RKO (cell line): ENCODE results near the gene GPC5.
A peak's percentile ranks its signal among the peaks of the same experiment; 100 is the strongest.

Experiments
- DNase-seq: peaks from one replicate; pipeline ENCODE4 v3.0.0-alpha.2; 2016; ENCODE audit warnings: low spot score

Gene GPC5

DNA sequence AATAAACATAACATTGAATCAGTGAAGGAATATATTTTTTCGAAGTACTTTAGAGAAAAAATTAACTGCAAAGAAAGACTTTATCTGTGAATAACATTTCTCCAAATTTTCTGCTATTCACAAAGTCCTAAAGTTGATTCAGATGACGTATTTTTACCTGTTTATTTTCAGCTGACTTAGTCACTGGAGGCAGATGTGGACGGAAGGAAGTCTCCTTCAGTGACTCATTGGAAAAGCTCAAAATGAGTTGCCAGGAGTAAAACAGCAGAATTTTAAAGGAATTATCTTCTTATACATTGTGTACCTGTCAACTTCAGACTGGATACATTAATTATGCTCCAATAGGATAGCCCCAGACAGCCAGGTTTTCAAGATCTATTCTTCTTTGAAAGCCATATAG, 1148.8 kb downstream of the GPC5 start:
- peak; percentile 25 for DNase-seq

DNA sequence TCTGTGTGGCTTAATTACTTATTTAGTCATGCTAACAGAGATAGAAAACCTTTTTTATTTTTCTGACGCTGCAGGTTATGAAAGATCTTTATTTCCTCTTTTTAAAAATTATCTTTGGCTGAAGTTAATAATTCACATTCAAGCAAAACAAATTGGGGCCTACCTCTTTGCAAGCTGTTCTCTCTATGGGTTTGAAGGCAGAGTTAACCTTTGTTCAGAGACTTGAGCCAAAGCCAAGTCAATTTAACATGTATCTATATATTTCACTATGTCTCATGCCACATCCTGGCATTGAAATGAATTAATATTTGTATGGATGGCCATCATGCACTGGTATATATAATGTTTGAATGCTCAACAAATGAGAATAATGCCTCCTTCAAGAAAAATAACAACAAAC, 1150.9 kb downstream of the GPC5 start:
- no peak for DNase-seq

DNA sequence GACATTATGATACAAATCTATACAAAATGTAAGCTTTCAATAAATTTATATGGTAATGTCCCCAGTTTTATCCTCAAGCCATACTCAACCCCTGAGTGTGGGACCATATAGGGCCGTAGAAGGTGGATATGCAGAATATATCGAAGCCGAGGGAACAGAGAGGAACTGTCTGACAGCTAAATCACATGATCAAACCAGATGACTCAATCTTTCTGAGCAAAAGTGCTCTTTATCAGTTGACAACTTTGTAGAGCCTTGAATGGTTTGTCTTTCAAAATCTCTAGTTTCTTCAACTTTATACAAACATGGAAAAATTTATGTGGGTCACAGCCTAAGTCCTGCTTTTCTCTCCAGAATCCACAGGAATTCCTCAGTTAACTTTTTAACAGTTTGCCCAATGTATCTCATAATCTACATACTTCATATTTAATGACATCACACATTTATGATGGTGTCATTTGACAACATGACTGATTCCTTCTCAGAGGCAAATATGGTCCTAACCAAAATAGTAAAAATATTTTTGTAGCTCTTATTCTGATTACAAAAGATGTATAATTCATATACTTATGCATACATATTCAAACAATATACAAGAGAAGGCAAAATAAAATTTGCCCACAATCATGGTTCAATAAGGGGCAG, 1155.2 kb downstream of the GPC5 start:
- DNase-seq: no peak

DNA sequence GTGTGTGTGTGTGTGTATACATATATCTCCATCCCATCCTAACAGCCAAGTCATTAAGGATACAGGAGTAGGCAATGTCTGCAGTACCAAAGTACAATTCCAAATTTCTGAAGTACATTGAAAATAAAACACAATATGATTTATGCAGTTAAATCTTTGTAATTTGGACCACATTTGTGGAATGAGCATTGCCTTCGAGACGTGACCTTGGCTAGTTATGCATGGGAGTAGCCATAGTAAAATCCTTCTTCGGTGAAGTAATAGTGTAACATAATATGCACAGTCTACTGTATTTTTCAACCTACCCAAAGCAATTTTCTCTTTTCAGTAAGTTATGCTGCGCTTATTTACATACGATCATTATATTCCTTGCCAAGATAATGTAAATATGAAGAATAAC, 1162.5 kb downstream of the GPC5 start:
- DNase-seq: no peak

DNA sequence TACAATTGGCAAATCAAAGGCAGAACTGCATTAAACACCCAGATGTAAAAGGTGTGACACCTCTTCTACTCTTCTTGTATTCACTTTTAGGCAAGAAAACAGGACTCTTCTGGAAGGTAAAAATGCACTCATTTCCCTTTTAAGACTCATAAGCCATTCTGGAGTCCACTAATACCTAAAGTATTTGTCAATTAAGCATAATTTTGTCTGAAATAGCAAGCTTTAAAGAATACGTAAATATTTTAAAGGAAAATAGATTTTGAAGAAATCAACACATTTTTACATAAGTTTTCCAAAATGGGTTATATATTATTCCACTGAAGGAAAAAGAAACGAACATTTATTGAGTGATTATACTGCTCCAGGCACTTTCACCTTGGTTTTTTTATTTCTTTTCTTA, 1166.5 kb downstream of the GPC5 start:
- DNase-seq: no peak

DNA sequence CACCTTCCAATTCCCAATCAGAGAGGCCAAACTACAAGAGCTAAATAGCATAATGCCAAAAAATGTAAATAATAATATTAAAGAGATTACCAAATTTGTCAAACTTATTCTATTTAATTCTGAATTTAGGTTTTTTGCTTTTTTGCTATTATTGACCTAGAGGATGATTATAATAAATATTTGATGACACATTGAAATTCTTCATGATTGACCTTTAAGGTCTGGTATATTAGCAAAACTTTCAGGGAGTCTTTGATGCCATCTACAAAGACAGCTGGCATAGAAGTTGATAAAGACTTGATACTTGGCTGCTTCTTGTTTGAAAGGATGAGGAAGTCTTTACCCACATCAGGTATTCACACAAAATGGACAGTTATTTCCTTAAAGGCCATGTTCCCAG, 1168.3 kb downstream of the GPC5 start:
- no peak for DNase-seq

DNA sequence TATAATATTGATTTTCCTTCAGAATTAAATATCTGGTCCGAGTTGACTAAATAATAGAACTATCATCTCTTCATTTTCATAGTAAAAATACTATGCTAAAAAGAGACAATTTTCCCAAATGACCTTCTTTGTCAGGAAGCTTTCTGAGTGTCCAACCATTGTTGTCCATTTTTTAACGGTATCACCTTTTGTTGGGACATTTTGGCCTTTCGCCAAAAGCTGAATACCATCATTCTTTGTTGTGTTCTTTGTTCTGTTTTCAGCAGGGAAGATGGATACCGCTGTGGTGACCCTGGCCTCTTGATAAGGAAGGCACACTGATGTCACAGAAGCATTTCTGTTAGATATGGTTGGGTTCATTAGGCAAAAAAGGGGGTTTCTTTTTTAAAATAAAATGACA, 1173.8 kb downstream of the GPC5 start:
- DNase-seq: no peak

DNA sequence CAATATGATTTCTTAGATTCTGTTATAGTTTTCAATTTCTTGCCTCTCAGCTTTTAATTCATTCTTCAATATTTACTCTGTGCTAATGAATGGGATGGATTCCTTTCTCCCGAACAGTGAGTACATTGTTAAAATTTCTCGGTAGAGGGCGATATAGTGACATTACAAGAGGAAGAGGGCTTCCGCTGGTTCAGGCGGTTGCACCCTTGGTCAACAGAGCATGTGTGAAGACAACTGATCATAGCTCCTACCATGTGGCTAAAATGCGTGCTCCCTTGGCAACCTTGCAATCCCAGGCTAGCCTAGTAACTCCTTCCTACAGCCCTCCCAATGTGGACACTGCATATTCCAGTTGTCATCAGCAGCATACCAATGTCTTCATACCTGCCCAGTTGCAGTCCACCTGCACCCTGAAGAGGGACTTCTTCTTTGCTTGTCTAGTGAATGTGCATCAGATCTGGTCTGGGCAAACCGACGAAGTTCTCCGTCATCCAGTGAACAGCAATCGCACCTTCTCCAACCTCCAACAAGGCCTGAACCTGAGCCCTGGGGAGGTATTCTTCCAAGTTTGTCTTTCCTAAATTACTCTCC, 1175.1 kb downstream of the GPC5 start:
- no peak for DNase-seq

DNA sequence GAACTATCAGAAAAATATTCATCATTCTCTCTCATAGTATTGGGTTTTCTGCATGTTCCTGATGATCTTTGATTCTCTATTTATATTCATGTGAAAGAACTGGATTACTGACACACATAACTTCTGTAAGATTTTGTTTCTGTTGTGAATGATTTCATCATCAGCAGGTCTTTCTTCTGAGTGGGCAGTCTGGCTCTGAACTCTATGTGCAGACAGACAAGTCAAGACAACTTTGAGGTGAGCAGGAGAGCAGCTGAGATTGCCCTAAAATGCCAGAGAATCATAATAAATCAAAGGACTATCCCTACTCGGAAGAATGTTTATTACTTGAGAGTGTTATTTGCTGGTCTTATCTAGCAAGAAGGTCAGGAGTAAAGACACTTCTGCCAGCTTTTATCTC, 1176.1 kb downstream of the GPC5 start:
- DNase-seq: no peak

DNA sequence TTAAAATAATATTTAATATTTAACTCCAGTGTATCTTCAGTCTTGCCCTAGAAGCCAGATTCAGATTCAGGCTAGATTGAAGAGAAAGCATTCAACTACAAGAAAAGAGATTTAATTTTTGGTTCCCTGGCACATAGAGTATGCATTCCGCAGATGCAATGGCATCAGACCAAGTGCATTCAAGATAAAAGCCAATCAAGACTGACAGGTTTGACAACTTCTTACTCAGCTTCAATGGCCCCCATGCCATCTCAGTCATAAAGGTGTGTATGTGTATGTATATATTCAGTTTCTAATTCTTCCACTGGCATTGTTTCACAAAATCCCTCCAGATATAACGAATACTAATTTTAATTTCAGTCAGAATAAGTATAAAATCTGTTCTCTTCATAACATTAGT, 1177.4 kb downstream of the GPC5 start:
- no peak for DNase-seq

DNA sequence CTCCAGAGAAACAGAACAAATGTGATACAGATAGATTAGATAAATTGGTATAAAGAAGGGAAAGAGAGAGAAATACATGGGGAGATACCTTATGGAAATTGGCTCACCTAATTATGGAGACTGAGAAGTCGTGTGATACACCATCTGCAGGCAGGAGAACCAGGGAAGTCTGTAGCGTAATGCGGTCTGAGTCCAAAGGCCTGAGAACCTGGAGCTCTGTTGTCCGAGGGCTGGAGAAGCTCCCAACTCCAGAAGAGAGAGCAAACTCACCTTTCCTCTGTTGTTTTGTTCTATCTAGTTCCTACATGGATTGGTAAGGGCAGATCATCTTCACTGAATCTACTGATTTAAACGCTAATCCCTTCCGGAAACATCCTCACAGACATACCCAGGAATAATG, 1179.9 kb downstream of the GPC5 start:
- no peak for DNase-seq

DNA sequence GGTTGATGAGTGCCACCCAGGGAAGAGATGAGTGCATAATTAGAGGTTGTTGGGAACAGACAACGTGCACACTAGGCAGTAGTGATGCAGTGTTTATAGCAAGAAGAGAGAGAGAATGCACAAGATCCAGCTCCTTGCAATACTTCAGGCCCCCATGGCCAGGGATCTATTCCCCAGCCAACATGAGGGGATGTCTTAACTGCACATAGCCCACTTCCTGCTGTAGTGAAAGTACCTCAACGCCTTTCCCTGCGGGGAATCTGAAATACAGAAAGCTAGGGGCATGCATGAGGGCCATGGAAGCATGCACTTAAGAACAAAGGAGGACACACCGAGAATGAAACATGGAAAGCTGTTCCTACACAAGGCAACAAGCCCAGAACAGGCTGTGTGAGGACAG, 1191.5 kb downstream of the GPC5 start:
- DNase-seq: no peak

DNA sequence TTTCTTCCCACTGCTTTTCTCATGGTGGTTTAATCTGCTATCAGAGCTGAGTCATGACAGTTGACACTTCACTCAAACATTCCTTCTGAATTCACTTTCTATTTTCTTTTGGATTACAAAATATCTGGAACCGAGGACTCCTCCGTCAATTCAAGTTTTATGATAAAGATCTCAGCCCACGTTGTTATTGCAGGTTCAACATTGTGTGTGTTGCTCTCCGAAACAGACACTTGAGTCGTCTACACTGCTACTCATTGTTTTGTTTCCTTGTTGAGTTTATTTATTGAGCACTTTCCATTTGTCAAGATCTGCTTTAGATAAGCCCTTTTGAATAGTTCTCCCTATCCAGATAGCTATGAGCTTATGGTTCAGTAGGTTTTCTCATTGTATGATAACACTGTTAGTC, 1192.1 kb downstream of the GPC5 start:
- no peak for DNase-seq

DNA sequence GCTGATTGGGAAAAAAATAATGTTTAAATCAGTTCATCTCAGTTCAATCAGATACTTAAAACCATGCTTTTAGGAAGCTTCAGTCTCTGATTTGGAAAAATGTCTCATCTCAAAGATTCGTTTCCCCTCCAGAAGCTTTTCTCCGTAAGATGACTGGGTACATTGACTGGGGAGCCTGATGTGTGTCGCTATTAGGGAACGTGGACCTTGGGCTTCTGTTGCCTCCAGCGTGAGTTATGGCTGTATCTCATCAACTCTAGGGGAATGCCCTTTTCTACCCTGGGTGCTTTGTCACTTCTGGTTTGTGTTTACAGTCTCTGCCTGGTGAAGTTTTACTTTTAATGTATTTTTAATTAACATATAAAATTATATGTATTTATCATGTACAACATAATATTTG, 1192.7 kb downstream of the GPC5 start:
- no peak for DNase-seq

DNA sequence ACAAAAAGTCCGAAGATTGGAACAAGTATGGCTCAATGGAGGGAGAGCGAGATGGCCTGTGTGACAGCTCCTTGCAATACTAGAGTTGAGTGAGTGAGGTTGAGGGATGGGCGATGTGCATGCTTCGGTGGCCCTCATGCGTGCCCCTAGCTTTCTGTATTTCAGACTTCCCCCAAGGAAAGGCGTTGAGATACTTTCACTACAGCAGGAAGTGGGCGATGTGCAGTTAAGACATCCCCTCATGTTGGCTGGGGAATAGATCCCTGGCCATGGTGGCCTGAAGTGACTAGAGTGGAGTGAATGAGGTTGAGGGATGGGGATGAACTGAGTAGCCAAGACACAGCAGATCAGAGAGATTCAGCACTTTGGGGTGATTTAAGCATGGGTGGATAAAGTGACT, 1194.3 kb downstream of the GPC5 start:
- DNase-seq: no peak

DNA sequence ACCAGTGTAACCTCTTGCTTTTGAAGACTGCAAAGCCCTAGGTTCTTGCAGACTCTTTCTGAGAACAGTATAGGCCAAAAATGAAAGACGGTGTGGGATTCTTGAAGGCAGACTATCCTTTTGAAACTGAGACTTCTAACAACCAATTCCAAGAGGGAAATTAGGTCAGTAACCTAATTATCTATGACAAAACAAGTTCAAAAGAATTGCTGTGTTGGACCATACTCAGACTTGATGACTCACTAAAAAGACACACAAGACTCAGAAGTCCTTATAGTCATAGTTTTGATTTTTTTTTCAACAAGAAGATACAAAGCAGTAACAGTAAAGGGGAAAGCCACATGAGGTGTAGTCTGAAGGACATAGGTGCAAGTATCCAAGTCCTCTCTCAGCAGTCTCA, 1204.1 kb downstream of the GPC5 start:
- DNase-seq: peak; percentile 22

DNA sequence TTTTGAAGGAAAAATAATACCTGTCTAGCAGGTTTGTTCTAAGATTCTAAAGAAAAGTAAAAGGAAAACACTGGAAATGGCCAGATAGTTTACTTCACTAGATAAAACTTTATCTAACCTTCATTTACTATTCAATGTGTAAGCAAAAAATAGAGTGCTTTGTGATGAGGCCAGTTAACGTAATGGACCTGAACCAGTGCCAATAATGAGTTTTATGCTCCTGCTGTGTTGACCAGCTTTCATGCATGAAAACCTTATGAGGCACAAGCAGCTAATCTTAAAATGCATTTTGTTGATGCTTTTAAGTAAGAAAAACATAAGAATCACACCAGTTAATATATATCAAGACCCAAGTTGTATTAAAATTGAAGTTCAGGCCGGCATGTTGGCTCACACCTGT, 1211.0 kb downstream of the GPC5 start:
- no peak for DNase-seq

DNA sequence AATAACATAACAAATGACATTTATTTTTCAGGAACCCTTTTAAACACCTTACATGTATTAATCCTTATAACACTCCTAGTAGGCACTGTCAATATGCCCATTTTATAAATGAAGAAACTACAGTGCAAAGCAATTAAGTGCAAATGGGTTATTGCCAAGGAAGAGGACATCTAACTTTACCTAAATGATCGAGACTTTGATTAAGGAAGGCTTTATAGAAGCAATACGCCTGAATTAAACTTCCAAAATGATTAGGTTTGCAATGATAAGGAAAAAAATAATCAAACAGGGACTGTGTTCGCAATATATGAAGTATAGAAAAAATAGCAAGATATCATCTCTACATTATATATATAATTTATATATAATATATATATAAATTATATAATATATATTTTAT, 1214.5 kb downstream of the GPC5 start:
- DNase-seq: no peak

DNA sequence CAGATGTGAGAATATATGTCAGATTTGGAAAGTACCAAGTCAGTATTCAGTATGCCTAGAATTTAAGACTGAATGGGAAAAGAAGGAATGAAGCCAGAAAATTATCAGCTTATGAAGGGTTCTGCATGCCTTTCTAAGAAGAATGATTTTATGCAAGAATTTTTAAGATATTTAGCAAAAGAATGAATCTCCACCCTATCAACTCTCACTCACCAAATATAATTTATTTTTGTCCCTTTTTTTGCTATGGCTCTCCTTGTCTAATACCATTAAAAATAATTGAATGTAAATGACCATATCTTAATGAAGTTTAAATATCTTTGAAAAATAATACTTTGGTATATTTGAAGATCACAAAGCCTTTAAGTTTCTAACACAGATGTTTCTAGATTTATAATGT, 1215.5 kb downstream of the GPC5 start:
- no peak for DNase-seq

DNA sequence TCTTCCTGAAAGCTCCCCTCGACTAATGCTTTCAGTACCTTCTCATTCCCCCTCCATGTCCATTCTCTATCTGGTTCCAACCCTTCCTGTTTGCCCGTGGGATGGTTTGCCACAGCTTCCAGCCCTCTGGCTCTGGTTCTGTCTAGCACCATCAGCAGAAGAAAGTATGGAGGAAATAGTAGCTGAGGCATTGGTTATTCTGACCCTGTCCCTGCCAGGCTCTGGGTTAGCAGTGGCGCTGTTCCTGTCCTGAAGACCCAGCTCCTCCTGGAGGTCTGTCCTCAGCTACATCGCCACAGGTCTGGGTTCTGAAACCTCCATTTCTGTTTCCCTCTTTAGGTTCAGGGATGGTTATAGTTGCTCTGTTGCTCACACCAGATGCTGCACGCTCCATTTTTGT, 1223.6 kb downstream of the GPC5 start:
- no peak for DNase-seq

DNA sequence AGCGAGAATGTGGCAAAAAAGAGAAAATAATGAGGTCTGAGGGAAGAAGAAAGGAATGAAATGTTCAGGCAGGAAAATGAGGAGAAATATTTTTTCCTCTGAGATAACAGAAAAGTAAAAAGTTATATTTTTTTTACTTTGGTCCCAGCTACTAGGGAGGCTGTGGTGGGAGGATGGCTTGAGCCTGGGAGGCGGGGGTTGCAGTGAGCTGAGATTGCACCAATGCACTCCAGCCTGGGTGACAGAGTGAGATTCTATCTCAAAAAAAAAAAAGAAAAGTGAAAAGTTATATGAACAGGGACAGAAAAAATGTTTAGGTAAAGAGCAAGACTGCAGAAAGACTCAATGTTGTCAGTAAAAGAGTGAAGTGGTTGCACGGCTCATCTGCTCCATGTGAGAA, 1224.5 kb downstream of the GPC5 start:
- no peak for DNase-seq

DNA sequence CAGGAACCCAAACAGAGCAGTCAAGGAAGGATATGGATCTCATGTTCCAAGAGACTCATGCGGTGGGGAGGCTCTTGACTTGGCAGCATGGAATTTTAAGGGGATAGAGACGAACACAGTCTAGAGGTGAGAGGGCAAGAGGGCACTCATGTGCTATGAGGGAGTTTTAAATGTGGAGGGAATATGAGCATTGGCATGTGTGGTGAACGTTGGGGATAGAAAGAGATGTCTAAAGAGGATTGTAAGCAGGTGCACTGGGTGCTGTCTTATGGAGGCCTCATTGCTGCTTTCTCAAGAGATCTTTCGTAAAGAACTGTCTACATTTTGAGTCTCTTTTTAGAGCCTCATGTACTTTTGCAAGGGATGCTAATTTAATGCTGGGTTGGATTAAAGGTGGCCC, 1227.9 kb downstream of the GPC5 start:
- no peak for DNase-seq

DNA sequence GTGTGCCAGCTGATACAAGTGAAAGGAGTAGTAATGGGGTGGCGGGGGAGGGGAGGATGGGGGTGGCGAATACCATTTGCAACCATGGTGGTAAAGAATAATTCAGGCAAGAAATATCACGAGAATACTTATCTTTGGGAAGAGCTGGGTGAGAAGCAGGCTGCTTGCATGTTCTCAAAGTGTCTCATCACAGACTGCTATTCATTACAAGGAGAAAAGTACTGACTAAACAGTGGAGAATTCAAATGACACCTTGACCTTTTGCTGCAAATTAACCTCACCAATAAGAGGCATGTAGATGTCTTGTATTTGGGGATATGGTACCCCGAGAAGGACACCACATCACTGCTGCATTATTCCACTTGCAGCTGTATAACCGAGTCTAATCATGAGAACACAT, 1242.5 kb downstream of the GPC5 start:
- DNase-seq: no peak

DNA sequence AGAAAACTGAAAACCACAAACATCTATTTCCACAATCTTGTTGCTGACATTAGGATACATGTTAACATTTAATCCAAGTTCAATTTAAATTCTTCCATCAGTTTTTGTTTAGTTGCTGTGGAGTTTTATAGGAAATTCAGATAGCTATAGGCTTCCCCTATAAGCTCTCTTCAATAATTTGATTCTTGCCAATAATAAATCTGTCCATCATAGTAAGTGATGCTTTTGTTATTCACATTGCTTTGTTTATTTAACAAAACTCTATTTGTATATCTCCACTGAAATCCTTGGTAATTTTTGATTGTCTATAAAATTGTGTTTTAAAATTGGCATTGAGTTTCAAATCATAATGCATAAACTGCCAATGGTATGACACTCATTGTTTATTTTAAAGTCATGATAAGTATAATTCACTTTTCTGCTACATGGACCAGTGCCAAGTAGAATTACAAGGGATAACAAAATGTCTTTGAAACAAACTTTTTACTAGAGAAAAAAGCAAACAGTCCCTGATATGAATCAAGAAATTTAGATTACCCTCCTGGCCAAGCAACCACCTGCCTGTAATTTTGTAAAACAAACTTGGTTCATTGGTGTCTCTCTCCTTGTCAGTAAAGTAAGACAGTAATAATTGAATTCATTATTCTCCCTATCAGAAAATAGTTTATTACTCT, 1250.9 kb downstream of the GPC5 start:
- no peak for DNase-seq
